Subcutaneous adipose tissue (tissue), 4 donors: ENCODE data around the gene GGCX. TPM values are rescaled to one million over a fixed set of nuclear protein-coding genes. Genes with fewer than 3 reads are reported as not detected.

Experiments used
- CTCF ChIP-seq: fragments of 450-650 bp; IDR thresholded peaks from one replicate; pipeline ENCODE4 v1.5.1; 2016; ENCODE audit warnings: low read depth, mild to moderate bottlenecking, control low read depth, antibody characterized with exemption, moderate library complexity
- total RNA-seq, 4 donors: library from RNA; depleted of rRNA; stranded (reverse); fragments of >200 nt; gene quantifications; one replicate each; pipeline ENCODE4 v1.1.0, GENCODE V29; 2016

The GGCX gene
- total RNA-seq, 4 donors from 2014 or later, result 26.5 to 53.3 (median 30.8) TPM

GRCh38 chr2:85583667-85584353 is 22.5 kb upstream of the GGCX start:
- TF ChIP-seq CTCF, result no peak

- no peak for TF ChIP-seq CTCF
Observed at GRCh38 chr2:85582492-85582891, 21.2 kb upstream of the GGCX start.

DNA sequence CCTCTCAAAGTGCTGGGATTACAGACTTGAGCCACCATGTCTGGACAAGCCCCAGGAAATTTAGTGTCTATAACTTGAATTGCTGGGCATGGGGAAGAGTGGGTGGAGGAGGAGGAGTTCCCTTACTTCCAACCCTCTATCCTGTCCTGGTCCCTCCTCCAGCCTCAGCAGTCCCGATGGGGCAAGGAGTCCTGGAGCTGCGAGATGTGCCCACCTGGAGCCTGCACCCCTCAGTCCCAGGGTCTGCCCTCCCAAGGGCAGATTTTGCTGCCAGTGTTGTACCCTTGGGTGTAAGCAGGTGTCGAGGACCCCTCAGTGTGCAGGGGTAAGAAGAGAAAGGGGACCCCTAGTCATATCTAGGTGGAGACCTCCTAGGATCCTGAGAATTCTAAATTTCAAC is 18.9 kb upstream of the GGCX start:
- TF ChIP-seq CTCF, result no peak

DNA sequence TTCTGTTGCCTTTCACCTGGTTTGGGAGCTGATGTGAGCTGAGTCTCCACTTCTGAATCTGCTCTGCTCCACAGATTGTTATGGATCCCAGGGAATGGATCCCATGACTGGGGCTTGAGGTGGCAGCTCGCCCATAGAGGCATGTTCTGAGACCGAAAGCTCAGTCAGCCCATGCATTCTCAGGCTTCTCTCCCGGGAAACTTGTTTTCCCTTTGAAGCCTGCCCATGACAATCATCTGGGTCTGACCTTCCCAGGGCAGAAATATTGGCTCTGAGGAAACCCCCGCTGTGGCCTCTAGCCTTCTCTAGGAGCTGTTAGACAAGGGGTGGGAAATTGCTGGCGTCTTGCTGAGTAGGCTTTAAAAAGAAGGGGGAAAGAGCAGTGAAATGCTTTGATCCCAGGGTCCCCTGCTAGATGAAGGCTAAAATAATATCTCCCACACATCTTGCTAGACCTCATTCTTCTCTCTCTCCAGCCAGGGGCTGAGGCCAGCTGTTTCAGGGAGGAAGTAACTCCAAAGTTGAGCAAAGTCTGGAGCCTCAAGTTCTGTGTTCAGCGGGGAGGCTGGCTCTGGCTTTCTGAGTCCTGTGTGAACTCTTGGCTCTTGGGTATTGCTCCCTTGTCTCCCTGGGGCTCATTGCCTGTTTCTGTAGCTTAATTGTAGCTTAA is 18.1 kb upstream of the GGCX start:
- no peak for TF ChIP-seq CTCF

- no peak for TF ChIP-seq CTCF
Observed at GRCh38 chr2:85578243-85579180, 17.2 kb upstream of the GGCX start.

DNA sequence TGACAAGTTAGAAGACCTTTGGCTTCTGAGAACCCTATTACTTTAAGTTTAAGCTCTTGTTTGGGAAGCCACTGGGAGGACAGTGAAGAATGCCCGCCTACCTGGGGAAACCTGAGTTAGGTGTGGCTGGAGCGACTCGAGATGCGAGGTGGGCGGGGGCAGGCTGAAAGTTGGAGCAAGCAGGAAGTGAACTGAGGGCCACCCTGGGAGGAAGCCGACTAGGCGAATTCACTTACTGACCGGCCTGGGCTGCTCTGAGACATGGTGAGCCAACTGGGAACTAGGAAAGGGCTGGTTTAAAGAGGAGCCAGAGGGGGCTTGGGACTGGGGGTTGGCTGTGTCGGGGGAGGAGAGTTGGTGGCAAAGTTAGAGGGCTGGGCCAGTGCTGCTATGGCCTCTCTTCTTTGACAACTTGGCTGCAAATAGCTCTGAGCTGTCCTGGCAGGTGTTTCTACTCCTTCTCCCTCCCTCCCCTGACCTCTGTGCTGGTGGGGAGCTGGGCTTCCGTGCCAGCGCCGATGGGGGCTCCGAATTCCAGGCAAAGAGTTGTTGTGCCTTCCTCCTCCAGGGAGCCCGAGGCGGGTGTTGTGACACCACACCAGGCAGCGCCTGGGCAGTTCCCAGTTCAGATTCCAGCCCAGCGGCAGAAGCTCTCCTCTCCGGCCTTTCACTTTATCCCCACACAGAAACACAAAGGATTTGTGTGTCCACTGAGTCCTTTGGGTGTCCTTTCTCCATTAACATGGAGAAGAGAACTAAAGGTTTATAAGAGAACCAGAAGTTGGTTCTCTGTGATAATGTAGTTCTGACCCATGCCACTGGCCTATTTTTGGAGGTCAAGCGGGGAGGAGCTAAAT is 16.3 kb upstream of the GGCX start, which contains the start of gene VAMP8:
TSS of gene VAMP8 (plus strand) at position 201 of the 857 bp plus-strand sequence. CDS start at position 262, 61 bp downstream.
- TF ChIP-seq CTCF, result no peak
